Calu3 (cell line): ENCODE data around the gene C10orf53. TPM values are rescaled to one million over a fixed set of nuclear protein-coding genes. Genes with fewer than 3 reads are reported as not detected.

ENCODE experiments used
- BruUV-seq: library from RNA; stranded (reverse); fragments of 400-500 nt; replicated peaks from 2 replicates; lab custom pipeline; 2021; lab: Mats Ljungman, UMichigan
- CTCF ChIA-PET: fragments of 300-600 bp; sonication (Branson Sonifier 250); formaldehyde crosslinking; loops from one replicate; lab custom pipeline; 2022; ENCODE audit warnings: antibody characterized with exemption; lab: Charles Lee
- DNase-seq: peaks from one replicate; pipeline ENCODE4 v3.0.0; 2022
- H3K27ac Mint-ChIP-seq: one replicate; pipeline ENCODE4 v1.8.0; 2022; ENCODE audit warnings: mixed read lengths; ENCODE audit not compliant: unreplicated experiment
- H3K27me3 Mint-ChIP-seq: one replicate; pipeline ENCODE4 v1.8.0; 2022; ENCODE audit warnings: mixed read lengths; ENCODE audit not compliant: unreplicated experiment
- H3K36me3 Mint-ChIP-seq: one replicate; pipeline ENCODE4 v1.8.0; 2022; ENCODE audit warnings: mild to moderate bottlenecking, moderate library complexity, mixed read lengths; ENCODE audit not compliant: insufficient read depth, unreplicated experiment
- H3K4me1 Mint-ChIP-seq: one replicate; pipeline ENCODE4 v1.8.0; 2022; ENCODE audit warnings: mild to moderate bottlenecking, low read depth, mixed read lengths; ENCODE audit not compliant: unreplicated experiment
- H3K4me3 Mint-ChIP-seq: one replicate; pipeline ENCODE4 v1.8.0; 2022; ENCODE audit warnings: mild to moderate bottlenecking, low read depth, moderate library complexity, mixed read lengths; ENCODE audit not compliant: unreplicated experiment
- H3K9me3 Mint-ChIP-seq: one replicate; pipeline ENCODE4 v1.8.0; 2022; ENCODE audit warnings: low read depth, mixed read lengths; ENCODE audit not compliant: unreplicated experiment
- CTCF ChIP-seq: fragments of 200-600 bp; IDR thresholded peaks from one replicate; pipeline ENCODE4 v1.8.0; 2022; ENCODE audit warnings: antibody characterized with exemption; ENCODE audit not compliant: unreplicated experiment
- intact Hi-C: fragments of 100-400 bp; cut with micrococcal nuclease; formaldehyde crosslinking; loops from one replicate; pipeline ENCODE4 v1.10.0; 2022; ENCODE audit not compliant: unreplicated experiment
- total RNA-seq: library from RNA; stranded (reverse); gene quantifications from 2 replicates; pipeline ENCODE4 v1.2.3, GENCODE V29; 2022

Gene C10orf53
- total RNA-seq, 1 experiment from 2014 or later, result not detected

- H3K9me3 Mint-ChIP-seq, result no peaks in the 10 kb centered on the region
- no peak for TF ChIP-seq CTCF
- no peak for DNase-seq
- no TSS peak for BruUV-seq
- H3K4me3 Mint-ChIP-seq, result no peak overlapping the region
- H3K4me1 Mint-ChIP-seq, result no peaks in the 10 kb centered on the region
- no peaks in the 10 kb centered on the region for H3K36me3 Mint-ChIP-seq
- intact Hi-C loops, result no loop called here
- CTCF ChIA-PET, result no interaction called here
- no peak overlapping the region for H3K27ac Mint-ChIP-seq
- H3K27me3 Mint-ChIP-seq, result peaks cover 84% of the 10 kb centered on the region
Measured at GRCh38 chr10:49651917-49652316, 27.5 kb upstream of the C10orf53 start.

- H3K27ac Mint-ChIP-seq, result no peak overlapping the region
- DNase-seq, result no peak
- no peaks in the 10 kb centered on the region for H3K36me3 Mint-ChIP-seq
- CTCF ChIA-PET, result no interaction called here
- BruUV-seq, result no TSS peak
- peaks cover 81% of the 10 kb centered on the region for H3K27me3 Mint-ChIP-seq
- TF ChIP-seq CTCF, result no peak
- intact Hi-C loops, result no loop called here
- no peak overlapping the region for H3K4me3 Mint-ChIP-seq
- H3K4me1 Mint-ChIP-seq, result no peaks in the 10 kb centered on the region
- no peaks in the 10 kb centered on the region for H3K9me3 Mint-ChIP-seq
Measured at GRCh38 chr10:49652421-49653272, 26.8 kb upstream of the C10orf53 start.

- Mint-ChIP-seq H3K9me3 (no peaks in the 10 kb centered on the region), H3K27ac (no peak overlapping the region), H3K4me1 (no peaks in the 10 kb centered on the region), H3K27me3 (peaks cover 74% of the 10 kb centered on the region), H3K36me3 (no peaks in the 10 kb centered on the region), H3K4me3 (no peak overlapping the region)
- CTCF ChIA-PET, result no interaction called here
- intact Hi-C loops, result no loop called here
- BruUV-seq, result no TSS peak
- no peak for DNase-seq
- TF ChIP-seq CTCF, result no peak
Measured at GRCh38 chr10:49653273-49653929, 26.1 kb upstream of the C10orf53 start.

- no peak for TF ChIP-seq CTCF
- no TSS peak for BruUV-seq
- Mint-ChIP-seq H3K9me3 (peaks cover 4% of the 10 kb centered on the region), H3K27me3 (peaks cover 67% of the 10 kb centered on the region), H3K27ac (no peak overlapping the region), H3K4me3 (no peak overlapping the region), H3K36me3 (no peaks in the 10 kb centered on the region), H3K4me1 (no peaks in the 10 kb centered on the region)
- CTCF ChIA-PET, result no interaction called here
- intact Hi-C loops, result no loop called here
- no peak for DNase-seq
Measured at GRCh38 chr10:49654036-49654693, 25.3 kb upstream of the C10orf53 start.
